GM12891 (cell line): ENCODE results near the gene AP4E1.

Experiments used
- POLR2A ChIP-seq: IDR thresholded peaks from 2 replicates; pipeline ENCODE4 v1.6.1; 2011; ENCODE audit warnings: low read depth, low read length, control low read depth
- POLR2AphosphoS5 ChIP-seq: IDR thresholded peaks from 2 replicates; pipeline ENCODE4 v1.6.1; 2011; ENCODE audit warnings: low read depth, low read length, control low read depth
- TAF1 ChIP-seq: IDR thresholded peaks from 2 replicates; pipeline ENCODE4 v1.6.1; 2011; ENCODE audit warnings: low read depth, low read length, control low read depth

DNA sequence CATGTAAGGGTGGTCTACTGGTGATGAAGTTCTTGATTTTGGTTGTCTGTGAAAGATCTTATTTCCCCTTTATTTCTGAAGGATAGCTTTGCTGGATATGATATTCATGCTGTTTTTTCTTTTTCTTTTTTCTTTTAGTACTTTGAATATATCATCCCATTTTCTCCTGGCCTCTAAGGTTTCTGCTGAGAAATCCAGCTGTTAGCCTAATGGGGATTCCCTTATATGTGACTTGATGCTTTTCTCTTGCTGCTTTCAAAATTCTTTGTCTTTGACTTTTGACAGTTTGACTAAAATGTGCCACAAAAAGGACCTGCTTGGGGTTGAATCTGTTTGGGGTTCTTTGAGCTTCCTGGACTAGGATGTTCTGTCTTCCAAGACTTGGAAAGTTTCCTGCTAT is 62.6 kb downstream of the AP4E1 start:
- TF ChIP-seq POLR2A: no peak
- TF ChIP-seq TAF1: no peak
- no peak for TF ChIP-seq POLR2AphosphoS5
